Small intestine (tissue), 7 donors: ENCODE results near the gene MAPK6. TPM values are rescaled to one million over a fixed set of nuclear protein-coding genes. Genes with fewer than 3 reads are reported as not detected.

Experiments used
- DNase-seq, 2 donors: peaks; one replicate each; pipeline versions ENCODE4 v3.0.0 to v3.0.0-alpha.2; 2013
- FAIRE-seq: peaks from 2 replicates; lab custom pipeline; 2012; peaks lifted over from hg19 to GRCh38; lab: Jason Lieb, UNC
- H3K27ac ChIP-seq, 3 donors: one replicate each; pipeline ENCODE4 v1.5.1; 2013; ENCODE audit warnings: low read length in 2 of 3, mild to moderate bottlenecking in 2 of 3, control low read depth in 1 of 3, inconsistent platforms in 1 of 3, low read depth in 1 of 3, moderate library complexity in 1 of 3
- H3K27me3 ChIP-seq, 3 donors: one replicate each; pipeline ENCODE4 v1.6.1; 2013; ENCODE audit warnings: low read length in 3 of 3, inconsistent platforms in 1 of 3; ENCODE audit not compliant: control insufficient read depth in 3 of 3, insufficient read depth in 3 of 3
- H3K36me3 ChIP-seq, 3 donors: one replicate each; pipeline ENCODE4 v1.6.1; 2013; ENCODE audit warnings: low read length in 3 of 3, inconsistent platforms in 1 of 3, low read depth in 1 of 3, mild to moderate bottlenecking in 1 of 3, moderate library complexity in 1 of 3; ENCODE audit not compliant: control insufficient read depth in 3 of 3, insufficient read depth in 2 of 3
- H3K4me1 ChIP-seq, 3 donors: one replicate each; pipeline ENCODE4 v1.6.1; 2013; ENCODE audit warnings: low read length in 2 of 3, inconsistent platforms in 1 of 3, low read depth in 1 of 3, mild to moderate bottlenecking in 1 of 3, moderate library complexity in 1 of 3; ENCODE audit not compliant: control insufficient read depth in 3 of 3, insufficient read depth in 2 of 3
- H3K4me3 ChIP-seq, 3 donors: one replicate each; pipeline ENCODE4 v1.5.1; 2013; ENCODE audit warnings: low read length in 3 of 3, control low read depth in 1 of 3, inconsistent platforms in 1 of 3, low read depth in 1 of 3, mild to moderate bottlenecking in 1 of 3, moderate library complexity in 1 of 3
- H3K9me3 ChIP-seq, 2 donors: one replicate each; pipeline ENCODE4 v1.6.1; 2013; ENCODE audit warnings: low read depth in 1 of 2, low read length in 1 of 2; ENCODE audit not compliant: control insufficient read depth in 2 of 2, insufficient read depth in 1 of 2
- WGBS, 3 donors: extraction: QIAGEN DNeasy Blood & Tissue Kit; methylation state at CpG; one replicate each; pipeline ENCODE4 v1.1.7; 2013; 5-methylcytosine and 5-hydroxymethylcytosine counted together
- polyA plus RNA-seq, 4 donors: library from polyadenylated mRNA; stranded (reverse) in 3 of 4; unstranded in 1 of 4; fragments of 200-250 nt in 3 of 4; fragments of 120-200 nt in 1 of 4; gene quantifications; one replicate each; pipeline versions ENCODE4 v1.2.1 to v1.2.3, GENCODE V29; 2013
- donor health status: healthy with polysubstance abuse.
- donor health status: control.
- donor health status: control.
- donor health status: Bipolar disorder and iron deficiency.
- donor health status: healthy.

MAPK6 gene
- polyA plus RNA-seq, 4 donors: 15.5 to 52.8 (median 27.6) TPM

DNA sequence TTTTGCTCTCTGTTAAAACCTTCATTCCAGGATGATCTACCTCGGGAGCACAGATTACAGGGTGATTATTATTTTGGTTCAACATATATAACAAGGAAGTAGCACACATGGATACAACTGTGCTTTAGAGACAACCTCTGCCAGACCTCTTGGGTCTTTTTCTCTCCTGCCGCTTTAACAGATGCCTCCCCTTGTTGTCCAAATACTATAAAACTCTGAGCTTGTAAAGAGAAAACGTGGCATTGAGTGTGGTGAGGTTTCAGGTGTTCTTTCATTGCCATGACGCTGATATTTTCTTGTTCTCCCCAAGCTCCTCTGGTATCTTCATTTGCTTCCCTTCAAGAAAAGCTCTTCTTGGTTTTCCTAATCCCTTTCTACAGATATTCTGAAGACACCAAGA, 64.6 kb downstream of the MAPK6 start:
- H3K36me3 ChIP-seq: no peaks in the 10 kb centered on the region
- no peak overlapping the region for H3K27ac ChIP-seq
- DNase-seq (no peak), FAIRE-seq (no peak)
- H3K4me1 ChIP-seq: peaks cover 0 to 3% (median under 1%) of the 10 kb centered on the region in 3 donors
- peaks cover 1 to 8% of the 10 kb centered on the region in 2 donors for H3K9me3 ChIP-seq
- H3K27me3 ChIP-seq: no peaks in the 10 kb centered on the region
- no peak overlapping the region for H3K4me3 ChIP-seq
- 64 to 78% (median 71%) methylated on average over 4 of the region's 4 CpGs for WGBS, 3 donors

DNA sequence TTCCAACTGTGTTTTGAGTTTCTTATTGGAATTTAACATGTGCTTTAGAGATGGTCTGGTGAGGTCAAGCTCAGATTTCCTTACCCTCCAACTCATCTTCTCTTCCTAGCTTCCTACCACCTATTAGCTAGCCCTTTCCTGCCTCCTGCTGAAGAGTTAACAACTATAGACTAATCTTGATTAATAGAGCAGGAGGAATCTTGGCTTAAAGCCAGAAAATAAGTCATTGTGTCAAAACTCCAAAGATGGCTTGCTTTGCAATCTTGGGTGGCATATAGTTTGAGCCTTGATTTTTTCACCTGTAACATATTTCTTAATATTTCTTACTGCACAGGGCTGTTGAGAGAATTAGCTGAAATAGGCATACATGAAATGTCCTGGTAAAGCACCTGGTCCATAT, 66.3 kb downstream of the MAPK6 start:
- Histone ChIP-seq H3K36me3 (no peaks in the 10 kb centered on the region), H3K9me3 (peaks cover 1 to 8% of the 10 kb centered on the region in 2 donors), H3K4me3 (no peak overlapping the region), H3K27me3 (no peaks in the 10 kb centered on the region), H3K27ac (no peak overlapping the region), H3K4me1 (peaks cover 0 to 3% (median 0%) of the 10 kb centered on the region in 3 donors)
- no peak for FAIRE-seq
- no peak for DNase-seq

DNA sequence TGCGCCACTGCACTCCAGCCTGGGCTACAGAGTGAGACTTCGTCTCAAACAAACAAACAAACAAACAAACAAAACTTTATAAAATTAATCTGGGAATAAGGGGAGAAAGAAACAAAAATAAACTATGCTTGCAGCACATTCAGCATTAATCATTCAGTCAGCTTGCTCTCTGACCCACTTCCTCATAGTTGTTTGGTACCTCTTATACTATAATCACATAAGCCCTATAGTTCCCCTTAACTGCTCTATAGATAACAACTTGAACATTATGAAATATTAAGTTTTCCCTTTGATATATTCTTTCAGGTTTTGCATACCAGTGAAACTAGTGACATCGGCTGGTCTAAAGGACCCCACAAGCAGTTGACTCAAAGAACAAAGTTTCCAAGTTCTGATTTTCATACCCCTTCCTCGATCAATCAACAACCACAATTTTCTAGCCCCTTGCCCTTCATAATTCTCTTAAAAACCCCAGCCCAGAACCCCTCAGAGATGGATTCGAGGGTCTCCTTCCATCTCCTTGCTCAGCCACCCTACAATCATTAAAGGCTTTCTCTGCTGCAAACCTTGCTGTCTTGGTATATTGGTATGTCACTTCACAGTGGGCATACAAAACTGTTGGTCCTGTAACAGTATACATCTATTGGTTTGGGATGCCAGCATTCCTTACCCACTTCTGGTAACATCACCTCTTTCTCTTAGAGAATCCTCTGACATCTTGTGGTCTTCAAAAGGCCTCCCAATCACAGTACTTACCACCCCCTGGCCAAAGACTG, 67.2 kb downstream of the MAPK6 start:
- H3K36me3 ChIP-seq: no peaks in the 10 kb centered on the region
- peaks cover 0 to 3% (median 0%) of the 10 kb centered on the region in 3 donors for H3K4me1 ChIP-seq
- H3K27me3 ChIP-seq: no peaks in the 10 kb centered on the region
- no peak for FAIRE-seq
- no peak overlapping the region for H3K27ac ChIP-seq
- no peak for DNase-seq
- 85 to 89% (median 87%) methylated on average over 5 of the region's 5 CpGs for WGBS, 3 donors
- peaks cover 1 to 8% of the 10 kb centered on the region in 2 donors for H3K9me3 ChIP-seq
- no peak overlapping the region for H3K4me3 ChIP-seq

DNA sequence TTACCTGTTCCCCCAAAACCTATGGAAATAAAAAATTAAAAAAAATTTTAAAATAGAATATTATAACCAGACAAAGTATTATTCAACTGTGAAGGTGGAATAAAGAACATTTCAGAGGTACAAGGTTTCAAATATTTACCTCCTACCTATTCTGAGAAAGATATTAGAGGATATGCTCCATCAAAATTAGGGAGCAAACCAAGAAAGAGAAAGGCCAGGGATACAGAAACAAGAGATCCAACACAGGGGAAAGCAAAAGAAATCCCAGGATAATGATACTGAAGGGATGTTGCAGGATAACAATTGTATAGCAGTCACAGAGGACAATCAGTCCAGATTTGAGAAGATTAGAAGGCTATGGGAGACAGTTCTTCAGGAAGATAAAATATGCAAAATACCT, 71.2 kb downstream of the MAPK6 start:
- Histone ChIP-seq H3K4me1 (peaks cover 0 to 5% (median 0%) of the 10 kb centered on the region in 3 donors), H3K36me3 (no peaks in the 10 kb centered on the region), H3K27ac (no peak overlapping the region), H3K9me3 (peaks cover 1 to 8% of the 10 kb centered on the region in 2 donors), H3K27me3 (no peaks in the 10 kb centered on the region), H3K4me3 (no peak overlapping the region)
- no peak for FAIRE-seq
- DNase-seq: no peak

DNA sequence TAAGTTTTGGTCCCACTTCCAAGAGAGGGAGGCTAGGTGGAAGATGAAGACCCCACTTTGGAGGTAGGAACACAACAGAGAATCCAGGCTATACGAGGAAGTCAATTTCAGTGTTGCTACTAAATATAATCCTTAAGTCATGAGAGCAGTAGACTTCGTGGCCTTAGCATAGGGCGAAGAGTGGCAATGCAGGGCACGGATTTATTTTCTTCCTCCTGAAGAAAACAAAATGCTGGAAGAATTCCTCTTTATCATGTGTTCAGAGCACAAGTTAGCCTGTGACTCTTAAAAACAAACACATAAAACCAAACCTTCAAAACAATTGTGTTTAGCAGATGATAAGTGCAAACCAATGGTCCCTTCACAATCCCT, 74.1 kb downstream of the MAPK6 start:
- DNase-seq (no peak), FAIRE-seq (no peak)
- peaks cover 0 to 7% (median 0%) of the 10 kb centered on the region in 3 donors for H3K4me1 ChIP-seq
- H3K27me3 ChIP-seq: no peaks in the 10 kb centered on the region
- H3K4me3 ChIP-seq: no peak overlapping the region
- H3K27ac ChIP-seq: no peak overlapping the region
- no peaks in the 10 kb centered on the region for H3K9me3 ChIP-seq
- no peaks in the 10 kb centered on the region for H3K36me3 ChIP-seq
- WGBS, 3 donors: 81 to 94% (median 82%) methylated on average over 4 of the region's 4 CpGs

DNA sequence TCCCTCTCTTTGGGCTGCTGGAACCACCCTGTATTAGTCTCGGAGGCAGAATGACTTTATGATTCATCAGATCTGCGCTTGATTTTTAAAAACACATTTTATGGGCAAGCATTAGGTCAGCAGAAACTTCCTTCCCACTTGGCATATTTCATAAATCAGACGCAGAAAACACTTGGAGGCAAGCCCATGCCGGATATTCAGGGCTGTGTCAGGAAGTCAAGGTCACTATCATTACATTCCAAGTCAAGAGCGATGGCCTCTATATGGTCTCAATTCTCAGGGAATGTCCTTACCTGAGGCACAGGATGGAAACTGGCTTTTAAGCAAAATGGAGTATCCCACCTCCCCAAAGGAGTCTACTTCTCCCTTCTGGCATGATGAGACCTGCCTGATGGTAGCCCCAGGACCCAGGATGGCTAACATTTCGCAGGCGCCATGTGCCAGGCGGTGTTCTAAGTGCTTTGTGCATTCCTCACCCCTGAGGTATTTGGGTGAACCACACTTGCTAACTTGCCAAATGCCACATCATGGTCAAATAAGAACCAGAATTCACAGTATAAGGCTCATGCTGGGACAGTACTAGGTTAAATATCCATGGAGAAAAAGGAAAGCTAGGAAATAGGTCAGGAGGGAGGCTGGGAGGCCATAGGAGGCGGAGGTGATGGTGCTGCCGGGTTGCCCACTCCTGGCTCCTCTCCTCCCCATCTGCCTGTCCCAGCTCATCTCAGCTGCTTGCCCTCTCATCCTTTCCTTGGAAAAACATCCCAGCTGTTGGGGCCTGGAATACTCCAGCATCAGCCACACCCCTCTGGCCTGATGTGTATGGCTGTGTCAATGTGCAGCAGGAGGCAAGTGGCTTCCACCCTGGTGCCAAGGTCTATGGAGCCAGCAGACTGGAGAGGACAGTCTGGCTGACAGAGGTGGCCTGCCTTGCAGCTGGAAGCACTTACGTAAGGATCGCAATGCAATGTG, 74.8 kb downstream of the MAPK6 start:
- Histone ChIP-seq H3K4me3 (no peak overlapping the region), H3K4me1 (peaks cover 0 to 10% (median 3%) of the 10 kb centered on the region in 3 donors), H3K27ac (no peak overlapping the region), H3K9me3 (no peaks in the 10 kb centered on the region), H3K36me3 (no peaks in the 10 kb centered on the region), H3K27me3 (no peaks in the 10 kb centered on the region)
- WGBS, 3 donors: 65 to 88% (median 82%) methylated on average over 12 of the region's 12 CpGs
- FAIRE-seq (no peak), DNase-seq (no peak)

DNA sequence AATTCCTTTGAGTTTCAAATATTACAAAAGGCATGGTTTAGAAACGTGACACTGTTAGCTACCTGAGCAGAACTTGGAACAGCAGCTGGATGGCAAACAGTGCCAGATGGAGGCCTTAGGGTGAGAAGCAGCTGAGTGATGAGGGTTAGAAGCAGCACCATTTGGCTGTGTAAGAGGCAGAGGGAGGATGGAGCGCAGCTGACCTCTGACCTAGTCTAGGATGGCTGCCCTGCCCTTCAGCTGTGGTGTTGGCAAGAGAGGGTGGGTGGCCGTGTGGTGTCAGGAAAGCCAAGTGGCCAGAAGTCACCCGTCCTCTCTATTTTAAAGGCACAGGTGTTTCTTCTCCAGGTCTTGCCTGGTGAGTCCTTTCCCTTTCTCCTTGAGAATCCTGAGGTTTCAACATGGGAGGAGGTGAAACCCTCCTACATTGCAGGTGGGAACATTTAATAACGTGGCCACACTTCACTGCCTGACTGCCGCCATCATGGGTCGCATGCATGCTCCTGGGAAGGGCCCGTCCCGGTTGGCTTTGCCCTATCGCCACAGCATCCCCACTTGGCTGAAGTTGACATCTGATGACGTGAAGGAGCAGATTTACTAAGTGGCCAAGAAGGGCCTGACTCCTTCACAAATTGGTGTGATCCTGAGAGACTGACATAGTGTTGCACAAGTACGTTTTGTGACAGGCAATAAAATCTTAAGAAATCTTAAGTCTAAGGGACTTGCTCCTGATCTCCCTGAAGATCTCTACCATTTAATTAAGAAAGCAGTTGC, 76.0 kb downstream of the MAPK6 start:
- FAIRE-seq (no peak), DNase-seq (no peak)
- Histone ChIP-seq H3K9me3 (no peaks in the 10 kb centered on the region), H3K4me3 (no peak overlapping the region), H3K27ac (no peak overlapping the region), H3K27me3 (no peaks in the 10 kb centered on the region), H3K36me3 (no peaks in the 10 kb centered on the region), H3K4me1 (peaks cover 0 to 10% (median 3%) of the 10 kb centered on the region in 3 donors)
- 82 to 88% (median 87%) methylated on average over 12 of the region's 12 CpGs for WGBS, 3 donors
